WTC11 (cell line): ENCODE data around the gene TMEM135. TPM values are rescaled to one million over a fixed set of nuclear protein-coding genes. Genes with fewer than 3 reads are reported as not detected.

Source experiments
- ATAC-seq: fragments of 200-7000 bp; cut with Tn5 transposase; 2 replicates; pipeline ENCODE4 v1.10.0; 2021; ENCODE audit warnings: mild to moderate bottlenecking, moderate library complexity
- CTCF ChIA-PET: fragments of 300-600 bp; sonication (Branson Sonifier 250); formaldehyde crosslinking; loops from one replicate; lab custom pipeline; 2021; ENCODE audit warnings: antibody characterized with exemption; lab: Charles Lee
- POLR2A ChIA-PET: fragments of 350-600 bp; sonication (Branson Sonifier 250); formaldehyde crosslinking; loops from one replicate; lab custom pipeline; 2021; ENCODE audit warnings: antibody characterized with exemption; lab: Charles Lee
- DNase-seq: peaks from one replicate; pipeline ENCODE4 v3.0.0; 2021; ENCODE audit warnings: low spot score
- H3K27ac Mint-ChIP-seq: 2 replicates; pipeline ENCODE4 v1.8.0; 2021; ENCODE audit warnings: mixed read lengths
- H3K27me3 Mint-ChIP-seq: 2 replicates; pipeline ENCODE4 v1.8.0; 2021; ENCODE audit warnings: low read depth, mild to moderate bottlenecking, moderate library complexity, mixed read lengths
- H3K36me3 Mint-ChIP-seq: 2 replicates; pipeline ENCODE4 v1.8.0; 2021; ENCODE audit warnings: mixed read lengths
- H3K4me1 Mint-ChIP-seq: 2 replicates; pipeline ENCODE4 v1.8.0; 2022; ENCODE audit warnings: mixed read lengths
- H3K4me3 Mint-ChIP-seq: 2 replicates; pipeline ENCODE4 v1.8.0; 2021; ENCODE audit warnings: mild to moderate bottlenecking, moderate library complexity, mixed read lengths
- H3K9me3 Mint-ChIP-seq: 2 replicates; pipeline ENCODE4 v1.8.0; 2021; ENCODE audit warnings: mixed read lengths
- CBFB ChIP-seq: sonication (generic); formaldehyde crosslinking; IDR thresholded peaks from 2 replicates; pipeline ENCODE4 v1.8.1; 2022; ENCODE audit warnings: mild to moderate bottlenecking, low read depth, missing genetic modification reagents
- CREB1 ChIP-seq: sonication (generic); formaldehyde crosslinking; IDR thresholded peaks from 2 replicates; pipeline ENCODE4 v1.8.0; 2023; ENCODE audit warnings: mild to moderate bottlenecking, missing genetic modification reagents
- EMX1 ChIP-seq: fragments of 250-450 bp; sonication (Bioruptor Pico); IDR thresholded peaks from 2 replicates; pipeline ENCODE4 v1.8.0; 2021; ENCODE audit warnings: mild to moderate bottlenecking
- GABPB1 ChIP-seq: sonication (generic); formaldehyde crosslinking; IDR thresholded peaks from 2 replicates; pipeline ENCODE4 v1.8.1; 2023; ENCODE audit warnings: mild to moderate bottlenecking, missing genetic modification reagents
- HMGA2 ChIP-seq: fragments of 250-450 bp; sonication (Bioruptor Pico); IDR thresholded peaks from 2 replicates; pipeline ENCODE4 v1.4.0; 2021; ENCODE audit warnings: mild to moderate bottlenecking, moderate library complexity
- KAT7 ChIP-seq: sonication (generic); formaldehyde crosslinking; IDR thresholded peaks from 2 replicates; pipeline ENCODE4 v1.8.1; 2023; ENCODE audit warnings: missing genetic modification reagents, mild to moderate bottlenecking, borderline replicate concordance
- MYBL2 ChIP-seq: sonication (generic); formaldehyde crosslinking; IDR thresholded peaks from 2 replicates; pipeline ENCODE4 v1.8.1; 2023; ENCODE audit warnings: mild to moderate bottlenecking, moderate library complexity, missing genetic modification reagents
- RELA ChIP-seq: sonication (generic); formaldehyde crosslinking; IDR thresholded peaks from 2 replicates; pipeline ENCODE4 v1.8.1; 2022; ENCODE audit warnings: missing genetic modification reagents, mild to moderate bottlenecking, borderline replicate concordance
- SMAD3 ChIP-seq: sonication (generic); formaldehyde crosslinking; IDR thresholded peaks from 2 replicates; pipeline ENCODE4 v1.8.0; 2022; ENCODE audit warnings: missing genetic modification reagents, mild to moderate bottlenecking, borderline replicate concordance
- SP1 ChIP-seq: sonication (generic); formaldehyde crosslinking; conservative IDR thresholded peaks from 2 replicates; pipeline ENCODE4 v1.8.1; 2022; ENCODE audit warnings: missing genetic modification reagents
- TEAD1 ChIP-seq: sonication (generic); formaldehyde crosslinking; IDR thresholded peaks from 2 replicates; pipeline ENCODE4 v1.8.0; 2022; ENCODE audit warnings: mild to moderate bottlenecking, missing genetic modification reagents
- TP53 ChIP-seq: sonication (generic); formaldehyde crosslinking; IDR thresholded peaks from 2 replicates; pipeline ENCODE4 v1.8.1; 2023; ENCODE audit warnings: mild to moderate bottlenecking, missing genetic modification reagents
- ZBTB21 ChIP-seq: sonication (generic); formaldehyde crosslinking; IDR thresholded peaks from 2 replicates; pipeline ENCODE4 v1.8.1; 2023; ENCODE audit warnings: mild to moderate bottlenecking, missing genetic modification reagents, borderline replicate concordance
- ZNF138 ChIP-seq: sonication (generic); formaldehyde crosslinking; conservative IDR thresholded peaks from 2 replicates; pipeline ENCODE4 v1.8.1; 2022; ENCODE audit warnings: mild to moderate bottlenecking, moderate library complexity, missing genetic modification reagents
- ZNF416 ChIP-seq: fragments of 250-450 bp; sonication (Bioruptor Pico); IDR thresholded peaks from 2 replicates; pipeline ENCODE4 v1.9.0; 2021; ENCODE audit warnings: mild to moderate bottlenecking, inconsistent platforms
- total RNA-seq: library from RNA; stranded (reverse); gene quantifications from 3 replicates; pipeline ENCODE4 v1.2.3, GENCODE V29; 2021
- TF ChIP-seq, protein P1 (sequence below): sonication (generic); formaldehyde crosslinking; IDR thresholded peaks from 2 replicates; pipeline ENCODE4 v1.8.0; 2022; ENCODE audit warnings: mild to moderate bottlenecking, missing genetic modification reagents
- TF ChIP-seq, protein P2 (sequence below): sonication (generic); formaldehyde crosslinking; IDR thresholded peaks from 2 replicates; pipeline ENCODE4 v1.8.1; 2023; ENCODE audit warnings: mild to moderate bottlenecking, missing genetic modification reagents
- TF ChIP-seq, protein P3 (sequence below): sonication (generic); formaldehyde crosslinking; IDR thresholded peaks from 2 replicates; pipeline ENCODE4 v1.8.1; 2022; ENCODE audit warnings: low read depth, mild to moderate bottlenecking, moderate library complexity, missing genetic modification reagents, borderline replicate concordance
- TF ChIP-seq, protein P4 (sequence below): sonication (generic); formaldehyde crosslinking; IDR thresholded peaks from 2 replicates; pipeline ENCODE4 v1.8.1; 2022; ENCODE audit warnings: low read depth, missing genetic modification reagents, borderline replicate concordance
- TF ChIP-seq, protein P5 (sequence below): fragments of 250-450 bp; sonication (Bioruptor Pico); IDR thresholded peaks from 2 replicates; pipeline ENCODE4 v1.9.0; 2021; ENCODE audit warnings: mild to moderate bottlenecking
- TF ChIP-seq, protein P6 (sequence below): sonication (generic); formaldehyde crosslinking; IDR thresholded peaks from 2 replicates; pipeline ENCODE4 v1.8.1; 2023; ENCODE audit warnings: mild to moderate bottlenecking, missing genetic modification reagents, moderate library complexity
- TF ChIP-seq, protein P7 (sequence below): fragments of 250-450 bp; sonication (Bioruptor Pico); IDR thresholded peaks from 2 replicates; pipeline ENCODE4 v1.9.0; 2021; ENCODE audit warnings: mild to moderate bottlenecking

Gene TMEM135
- total RNA-seq, 1 experiment from 2014 or later: 35.8 TPM

DNA sequence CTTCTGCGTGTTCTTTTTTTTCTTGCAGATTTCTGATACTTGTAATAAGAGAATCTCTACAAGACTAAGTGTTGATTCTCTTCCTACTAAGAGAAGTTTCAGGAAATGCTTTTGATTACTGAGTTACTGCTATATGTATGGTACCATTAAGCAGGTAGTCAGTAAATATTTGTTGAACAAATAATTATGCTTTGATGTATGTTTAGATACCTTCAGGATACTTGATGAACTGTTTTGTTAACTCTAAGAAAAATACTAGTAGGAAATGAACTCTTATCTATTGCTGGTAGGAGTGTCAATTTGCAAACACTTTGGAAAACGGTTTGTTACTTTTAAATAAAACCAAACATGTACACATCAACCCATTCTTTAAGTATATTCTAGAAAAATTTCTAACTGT, 90.6 kb downstream of the TMEM135 start (continued):
- TF ChIP-seq TEAD1 (CRISPR knock-in tag) (no peak), ZNF416 (no peak), HMGA2 (CRISPR knock-in tag) (no peak), EMX1 (CRISPR knock-in tag) (no peak)
- TF ChIP-seq, protein P1, sequence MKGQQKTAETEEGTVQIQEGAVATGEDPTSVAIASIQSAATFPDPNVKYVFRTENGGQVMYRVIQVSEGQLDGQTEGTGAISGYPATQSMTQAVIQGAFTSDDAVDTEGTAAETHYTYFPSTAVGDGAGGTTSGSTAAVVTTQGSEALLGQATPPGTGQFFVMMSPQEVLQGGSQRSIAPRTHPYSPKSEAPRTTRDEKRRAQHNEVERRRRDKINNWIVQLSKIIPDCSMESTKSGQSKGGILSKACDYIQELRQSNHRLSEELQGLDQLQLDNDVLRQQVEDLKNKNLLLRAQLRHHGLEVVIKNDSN (CRISPR knock-in tag): no peak

DNA sequence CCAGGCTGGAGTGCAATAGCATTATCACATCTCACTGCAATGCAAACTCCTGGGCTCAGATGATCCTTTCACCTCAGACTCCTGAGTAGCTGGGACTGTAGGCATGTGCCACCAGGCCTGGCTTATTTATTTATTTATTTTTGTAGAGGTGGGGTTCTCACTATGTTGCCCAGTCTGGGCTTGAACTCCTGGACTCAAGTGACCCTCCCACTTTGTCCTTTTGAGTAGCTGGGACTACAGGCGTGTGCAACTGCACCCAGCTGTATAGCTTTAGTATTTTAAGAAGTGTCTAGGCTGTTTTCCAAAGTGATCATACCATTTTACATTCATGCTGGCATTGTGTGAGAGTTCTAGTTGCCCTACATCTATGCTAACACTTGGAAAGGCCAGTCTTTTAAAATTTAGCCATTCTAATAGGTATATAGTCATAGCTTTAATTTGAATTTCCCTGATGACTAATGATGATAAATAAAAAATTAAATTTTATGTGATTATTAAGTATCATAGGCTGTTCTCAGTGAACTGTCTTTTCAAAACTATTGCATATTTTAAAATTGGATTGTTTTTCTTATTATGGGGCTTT, 96.9 kb downstream of the TMEM135 start:
- ATAC-seq: no peak
- Mint-ChIP-seq H3K36me3 (peaks cover 20% of the 10 kb centered on the region), H3K4me1 (peaks cover 2% of the 10 kb centered on the region; the same call in 1 of the 2 replicates), H3K27ac (no peak overlapping the region), H3K9me3 (peaks cover 24% of the 10 kb centered on the region), H3K4me3 (no peak overlapping the region), H3K27me3 (no peaks in the 10 kb centered on the region)
- no peak for DNase-seq
- TF ChIP-seq CBFB (CRISPR knock-in tag): no peak
- no peak for TF ChIP-seq ZBTB21
- TF ChIP-seq CREB1 (CRISPR knock-in tag): no peak
- TF ChIP-seq MYBL2: no peak
- TF ChIP-seq SP1 (CRISPR knock-in tag): no peak
- TF ChIP-seq, protein P2, sequence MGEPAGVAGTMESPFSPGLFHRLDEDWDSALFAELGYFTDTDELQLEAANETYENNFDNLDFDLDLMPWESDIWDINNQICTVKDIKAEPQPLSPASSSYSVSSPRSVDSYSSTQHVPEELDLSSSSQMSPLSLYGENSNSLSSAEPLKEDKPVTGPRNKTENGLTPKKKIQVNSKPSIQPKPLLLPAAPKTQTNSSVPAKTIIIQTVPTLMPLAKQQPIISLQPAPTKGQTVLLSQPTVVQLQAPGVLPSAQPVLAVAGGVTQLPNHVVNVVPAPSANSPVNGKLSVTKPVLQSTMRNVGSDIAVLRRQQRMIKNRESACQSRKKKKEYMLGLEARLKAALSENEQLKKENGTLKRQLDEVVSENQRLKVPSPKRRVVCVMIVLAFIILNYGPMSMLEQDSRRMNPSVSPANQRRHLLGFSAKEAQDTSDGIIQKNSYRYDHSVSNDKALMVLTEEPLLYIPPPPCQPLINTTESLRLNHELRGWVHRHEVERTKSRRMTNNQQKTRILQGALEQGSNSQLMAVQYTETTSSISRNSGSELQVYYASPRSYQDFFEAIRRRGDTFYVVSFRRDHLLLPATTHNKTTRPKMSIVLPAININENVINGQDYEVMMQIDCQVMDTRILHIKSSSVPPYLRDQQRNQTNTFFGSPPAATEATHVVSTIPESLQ: no peak
- TF ChIP-seq, protein P3, sequence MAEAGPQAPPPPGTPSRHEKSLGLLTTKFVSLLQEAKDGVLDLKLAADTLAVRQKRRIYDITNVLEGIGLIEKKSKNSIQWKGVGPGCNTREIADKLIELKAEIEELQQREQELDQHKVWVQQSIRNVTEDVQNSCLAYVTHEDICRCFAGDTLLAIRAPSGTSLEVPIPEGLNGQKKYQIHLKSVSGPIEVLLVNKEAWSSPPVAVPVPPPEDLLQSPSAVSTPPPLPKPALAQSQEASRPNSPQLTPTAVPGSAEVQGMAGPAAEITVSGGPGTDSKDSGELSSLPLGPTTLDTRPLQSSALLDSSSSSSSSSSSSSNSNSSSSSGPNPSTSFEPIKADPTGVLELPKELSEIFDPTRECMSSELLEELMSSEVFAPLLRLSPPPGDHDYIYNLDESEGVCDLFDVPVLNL: no peak
- TF ChIP-seq, protein P4, sequence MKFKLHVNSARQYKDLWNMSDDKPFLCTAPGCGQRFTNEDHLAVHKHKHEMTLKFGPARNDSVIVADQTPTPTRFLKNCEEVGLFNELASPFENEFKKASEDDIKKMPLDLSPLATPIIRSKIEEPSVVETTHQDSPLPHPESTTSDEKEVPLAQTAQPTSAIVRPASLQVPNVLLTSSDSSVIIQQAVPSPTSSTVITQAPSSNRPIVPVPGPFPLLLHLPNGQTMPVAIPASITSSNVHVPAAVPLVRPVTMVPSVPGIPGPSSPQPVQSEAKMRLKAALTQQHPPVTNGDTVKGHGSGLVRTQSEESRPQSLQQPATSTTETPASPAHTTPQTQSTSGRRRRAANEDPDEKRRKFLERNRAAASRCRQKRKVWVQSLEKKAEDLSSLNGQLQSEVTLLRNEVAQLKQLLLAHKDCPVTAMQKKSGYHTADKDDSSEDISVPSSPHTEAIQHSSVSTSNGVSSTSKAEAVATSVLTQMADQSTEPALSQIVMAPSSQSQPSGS (CRISPR knock-in tag): no peak
- TF ChIP-seq RELA: no peak
- TF ChIP-seq, protein P5, sequence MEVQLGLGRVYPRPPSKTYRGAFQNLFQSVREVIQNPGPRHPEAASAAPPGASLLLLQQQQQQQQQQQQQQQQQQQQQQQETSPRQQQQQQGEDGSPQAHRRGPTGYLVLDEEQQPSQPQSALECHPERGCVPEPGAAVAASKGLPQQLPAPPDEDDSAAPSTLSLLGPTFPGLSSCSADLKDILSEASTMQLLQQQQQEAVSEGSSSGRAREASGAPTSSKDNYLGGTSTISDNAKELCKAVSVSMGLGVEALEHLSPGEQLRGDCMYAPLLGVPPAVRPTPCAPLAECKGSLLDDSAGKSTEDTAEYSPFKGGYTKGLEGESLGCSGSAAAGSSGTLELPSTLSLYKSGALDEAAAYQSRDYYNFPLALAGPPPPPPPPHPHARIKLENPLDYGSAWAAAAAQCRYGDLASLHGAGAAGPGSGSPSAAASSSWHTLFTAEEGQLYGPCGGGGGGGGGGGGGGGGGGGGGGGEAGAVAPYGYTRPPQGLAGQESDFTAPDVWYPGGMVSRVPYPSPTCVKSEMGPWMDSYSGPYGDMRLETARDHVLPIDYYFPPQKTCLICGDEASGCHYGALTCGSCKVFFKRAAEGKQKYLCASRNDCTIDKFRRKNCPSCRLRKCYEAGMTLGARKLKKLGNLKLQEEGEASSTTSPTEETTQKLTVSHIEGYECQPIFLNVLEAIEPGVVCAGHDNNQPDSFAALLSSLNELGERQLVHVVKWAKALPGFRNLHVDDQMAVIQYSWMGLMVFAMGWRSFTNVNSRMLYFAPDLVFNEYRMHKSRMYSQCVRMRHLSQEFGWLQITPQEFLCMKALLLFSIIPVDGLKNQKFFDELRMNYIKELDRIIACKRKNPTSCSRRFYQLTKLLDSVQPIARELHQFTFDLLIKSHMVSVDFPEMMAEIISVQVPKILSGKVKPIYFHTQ (CRISPR knock-in tag): no peak
- TF ChIP-seq ZNF138 (CRISPR knock-in tag): no peak
- TF ChIP-seq GABPB1 (CRISPR knock-in tag): no peak
- TF ChIP-seq, protein P6, sequence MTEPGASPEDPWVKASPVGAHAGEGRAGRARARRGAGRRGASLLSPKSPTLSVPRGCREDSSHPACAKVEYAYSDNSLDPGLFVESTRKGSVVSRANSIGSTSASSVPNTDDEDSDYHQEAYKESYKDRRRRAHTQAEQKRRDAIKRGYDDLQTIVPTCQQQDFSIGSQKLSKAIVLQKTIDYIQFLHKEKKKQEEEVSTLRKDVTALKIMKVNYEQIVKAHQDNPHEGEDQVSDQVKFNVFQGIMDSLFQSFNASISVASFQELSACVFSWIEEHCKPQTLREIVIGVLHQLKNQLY (CRISPR knock-in tag): no peak
- TF ChIP-seq, protein P7, sequence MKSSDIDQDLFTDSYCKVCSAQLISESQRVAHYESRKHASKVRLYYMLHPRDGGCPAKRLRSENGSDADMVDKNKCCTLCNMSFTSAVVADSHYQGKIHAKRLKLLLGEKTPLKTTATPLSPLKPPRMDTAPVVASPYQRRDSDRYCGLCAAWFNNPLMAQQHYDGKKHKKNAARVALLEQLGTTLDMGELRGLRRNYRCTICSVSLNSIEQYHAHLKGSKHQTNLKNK (CRISPR knock-in tag): no peak
- TF ChIP-seq SMAD3 (CRISPR knock-in tag): no peak
- TF ChIP-seq KAT7 (CRISPR knock-in tag): no peak
- TF ChIP-seq TP53 (CRISPR knock-in tag): no peak
- ChIA-PET CTCF (no interaction called here), POLR2A (no interaction called here)
